Hematopoietic multipotent progenitor cell treated with erythropoietin and hydrocortisone succinate and interleukin-3 and kit ligand, for 15 days (in vitro differentiated cells): ENCODE results near the gene AP2S1.
"Not testable (repeated sequence)": the region's sequence is repeated elsewhere in the genome, so short reads cannot be mapped to it uniquely, and the experiment has no call there.

Experiments used
- DNase-seq: peaks from one replicate; pipeline ENCODE4 v3.0.0-alpha.2; 2015; ENCODE audit warnings: low spot score

AP2S1 gene

DNA sequence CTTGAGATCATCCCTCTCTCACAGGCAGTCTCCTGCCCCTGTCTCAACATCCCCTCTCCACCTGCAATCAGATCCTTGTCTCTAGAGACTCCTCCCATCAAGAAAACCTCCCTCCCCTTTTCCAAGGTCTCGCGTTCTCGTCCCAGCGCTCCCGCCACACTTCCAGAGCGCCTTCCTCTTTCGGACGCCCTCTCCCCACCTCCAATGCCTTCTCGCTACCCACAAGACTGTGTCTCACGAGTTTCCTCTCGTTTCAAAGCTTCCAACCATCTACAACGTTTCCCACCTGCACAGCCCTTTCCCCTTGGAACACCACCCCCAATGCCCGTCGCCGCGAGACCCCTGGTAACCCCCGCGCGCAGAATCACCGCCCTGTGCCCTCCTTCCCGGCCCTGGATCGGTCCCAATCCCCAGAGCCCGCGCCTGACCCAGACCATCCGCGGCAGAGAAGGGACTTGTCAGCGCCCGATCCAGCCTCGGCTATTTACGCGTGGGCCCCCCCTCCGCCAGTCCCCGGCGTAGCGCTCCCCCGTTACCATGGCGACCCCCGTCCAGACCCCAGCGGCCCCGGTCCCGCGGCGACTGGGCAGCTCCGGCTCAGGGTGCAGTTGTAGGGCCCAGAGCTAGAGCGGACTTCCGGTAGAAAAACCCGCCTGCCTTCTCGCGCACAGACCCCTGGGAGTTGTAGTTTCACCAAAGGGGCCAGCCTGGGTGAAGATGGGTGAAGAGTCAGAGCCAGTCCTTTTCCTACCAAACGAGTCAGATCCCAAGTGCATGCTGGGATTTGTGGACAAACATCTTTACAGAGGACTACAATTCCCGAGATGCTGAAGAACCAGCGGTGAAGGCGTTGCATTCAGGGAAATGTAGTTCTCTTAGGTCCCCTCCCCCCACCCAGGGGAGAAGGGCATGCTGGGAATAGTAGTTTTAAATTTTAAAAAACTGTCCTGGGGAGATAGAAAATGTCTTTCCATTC lies at the start of gene AP2S1:
AP2S1 (minus strand) TSS at position 619 of the 976 bp plus-strand sequence; CDS start at position 539, 80 bp downstream.
- DNase-seq, result peak; percentile 94

DNA sequence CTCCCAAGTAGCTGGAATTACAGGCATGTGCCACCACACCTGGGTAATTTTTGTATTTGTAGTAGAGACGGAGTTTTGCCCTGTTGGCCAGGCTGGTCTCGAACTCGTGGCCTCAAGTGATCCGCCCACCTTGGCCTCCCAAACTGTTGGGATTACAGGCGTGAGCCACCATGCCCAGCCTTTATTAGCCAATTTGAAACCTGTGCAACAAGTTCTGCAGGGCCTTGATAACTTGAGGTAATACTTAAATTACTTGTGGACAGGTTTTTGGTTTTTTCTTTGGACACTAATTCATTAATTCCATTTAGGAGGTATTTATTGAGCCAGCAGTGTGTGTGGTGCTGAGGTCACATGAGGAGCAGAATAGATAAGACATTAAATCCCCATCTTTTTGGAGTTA lies 49.7 kb upstream of the AP2S1 start:
- DNase-seq, result no peak

DNA sequence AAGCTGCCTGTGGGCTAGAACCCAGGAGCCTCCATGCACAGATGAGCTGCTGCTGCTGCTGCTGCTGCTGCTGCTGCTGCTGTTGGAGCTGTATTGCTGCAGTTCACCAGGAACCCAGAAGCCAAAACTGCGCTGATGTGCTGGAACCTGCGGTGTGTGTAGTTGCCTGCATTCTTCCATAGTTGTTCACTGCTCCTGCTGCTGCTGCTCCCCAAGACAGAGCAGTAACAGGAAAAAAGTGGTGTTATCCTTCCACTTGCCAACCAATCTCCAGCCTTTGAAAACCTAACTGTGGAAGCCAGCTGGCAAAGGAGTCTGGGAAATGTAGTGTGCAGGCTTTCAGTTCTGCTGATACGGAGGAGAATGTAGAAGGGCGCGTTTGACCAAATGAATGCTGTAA lies 48.1 kb upstream of the AP2S1 start:
- no peak for DNase-seq

- DNase-seq, result no peak
Measured at GRCh38 chr19:46896076-46896794, 45.6 kb upstream of the AP2S1 start.

DNA sequence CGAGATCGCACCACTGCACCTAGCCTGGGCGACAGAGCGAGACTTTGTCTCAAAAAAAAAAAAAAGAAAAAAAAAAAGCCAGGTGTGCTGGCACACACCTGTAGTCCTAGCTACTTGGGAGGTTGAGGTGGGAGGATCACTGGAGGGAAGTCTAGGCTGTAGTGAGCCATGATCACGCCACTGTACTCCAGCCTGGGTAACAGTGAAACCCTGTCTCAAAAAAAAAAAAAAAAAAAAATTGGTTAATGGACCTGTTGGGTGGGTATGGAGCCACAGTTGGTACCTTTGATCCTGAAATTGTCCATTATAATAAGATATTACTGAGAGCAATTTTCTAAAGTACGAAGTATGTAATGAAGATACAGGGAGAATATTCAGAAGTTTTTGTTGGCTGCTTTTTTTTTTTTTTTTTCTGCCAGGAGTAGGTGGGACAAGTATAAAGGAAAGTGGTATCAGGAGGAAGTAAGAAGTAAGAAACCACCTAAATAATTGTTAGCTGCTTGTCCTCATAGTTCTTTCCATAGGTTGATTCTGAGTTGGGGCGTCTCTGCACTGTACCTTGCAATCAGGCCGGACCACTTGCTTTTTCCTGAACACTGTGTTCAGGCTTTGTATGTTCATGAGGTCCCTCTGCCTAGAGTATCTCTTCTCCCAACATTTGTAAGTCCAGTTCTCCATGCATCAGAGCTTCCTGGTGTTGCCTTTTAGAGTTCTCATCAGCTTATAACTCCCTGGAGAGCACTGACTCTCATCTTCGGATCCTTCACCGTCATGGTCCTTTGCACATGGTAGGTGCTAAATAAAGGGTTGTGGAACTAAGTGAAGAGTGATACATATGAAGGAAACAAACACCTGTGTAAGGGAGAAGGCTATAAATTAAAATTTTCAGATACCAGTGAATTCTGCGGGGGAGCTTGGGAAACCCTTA lies 41.9 kb upstream of the AP2S1 start:
- no peak for DNase-seq

- DNase-seq, result no peak
Measured at GRCh38 chr19:46890423-46891170, 40.0 kb upstream of the AP2S1 start.

- DNase-seq, result no peak
Measured at GRCh38 chr19:46887240-46887782, 36.7 kb upstream of the AP2S1 start.

- DNase-seq, result no peak
Measured at GRCh38 chr19:46886546-46887239, 36.0 kb upstream of the AP2S1 start.

- no peak for DNase-seq
Measured at GRCh38 chr19:46885411-46885810, 34.8 kb upstream of the AP2S1 start.

DNA sequence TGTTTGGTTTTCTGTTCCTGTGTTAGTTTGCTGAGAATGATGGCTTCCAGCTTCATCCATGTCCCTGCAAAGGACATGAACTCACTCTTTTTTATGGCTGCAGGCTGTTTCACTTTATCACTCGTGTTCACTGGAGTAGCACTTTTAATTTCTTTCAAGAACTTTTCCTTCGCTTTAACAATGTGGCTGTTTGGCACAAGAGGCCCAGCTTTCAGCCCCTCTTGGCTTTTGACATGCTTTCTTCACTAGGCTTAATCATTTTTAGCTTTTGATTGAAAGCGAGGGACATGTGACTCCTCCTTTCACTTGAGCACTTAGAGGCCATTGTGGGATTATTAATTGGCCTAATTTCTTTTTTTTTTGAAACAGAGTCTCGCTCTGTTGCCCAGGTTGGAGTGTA lies 32.1 kb upstream of the AP2S1 start:
- not testable (repeated sequence) for DNase-seq

- DNase-seq, result no peak
Measured at GRCh38 chr19:46882034-46882433, 31.4 kb upstream of the AP2S1 start.

- no peak for DNase-seq
Measured at GRCh38 chr19:46881092-46881491, 30.4 kb upstream of the AP2S1 start.

DNA sequence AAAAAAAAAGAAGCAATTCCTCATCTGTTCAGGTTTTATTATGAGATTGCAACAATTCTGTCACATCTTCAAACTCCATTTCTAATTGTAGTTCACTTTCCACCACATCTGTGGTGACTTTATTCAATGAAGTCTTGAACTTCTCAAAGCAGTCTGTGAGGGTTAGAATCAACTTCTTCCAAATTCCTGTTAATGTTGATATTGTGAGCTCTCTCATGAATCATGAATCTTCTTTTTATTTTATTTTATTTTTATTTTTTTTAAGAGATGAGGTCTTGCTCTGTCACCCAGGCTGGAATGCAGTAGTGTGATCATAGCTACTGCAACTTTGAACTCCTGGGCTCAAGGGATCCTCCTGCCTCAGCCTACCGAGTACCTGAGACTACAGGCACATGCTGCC lies 29.8 kb upstream of the AP2S1 start:
- DNase-seq, result no peak

- no peak for DNase-seq
Measured at GRCh38 chr19:46878613-46879375, 28.1 kb upstream of the AP2S1 start.

- DNase-seq, result no peak
Measured at GRCh38 chr19:46875657-46876056, 25.0 kb upstream of the AP2S1 start.

GRCh38 chr19:46875234-46875633 lies 24.6 kb upstream of the AP2S1 start:
- no peak for DNase-seq

DNA sequence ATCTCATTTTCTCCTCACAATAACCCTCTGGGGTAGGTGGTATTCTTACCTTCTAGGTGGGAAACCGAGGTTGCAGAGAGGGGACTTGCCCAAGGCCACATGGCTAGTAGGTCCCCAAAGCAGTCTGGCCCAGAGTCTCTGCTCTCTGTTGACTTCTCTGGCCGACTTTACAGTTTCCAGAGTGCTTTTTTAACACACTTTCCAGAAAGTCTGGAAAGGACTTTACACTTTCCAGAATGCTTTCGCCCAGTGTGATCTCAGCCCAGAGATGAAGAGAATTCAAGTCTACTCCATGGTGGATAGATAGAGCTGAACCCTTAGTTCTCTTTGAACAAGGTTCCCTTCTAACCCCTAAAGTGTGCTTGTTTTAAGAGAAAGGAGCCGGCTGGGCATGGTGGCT lies 22.3 kb upstream of the AP2S1 start:
- DNase-seq, result no peak

- DNase-seq, result not testable (repeated sequence)
Measured at GRCh38 chr19:46871173-46871572, 20.5 kb upstream of the AP2S1 start.

DNA sequence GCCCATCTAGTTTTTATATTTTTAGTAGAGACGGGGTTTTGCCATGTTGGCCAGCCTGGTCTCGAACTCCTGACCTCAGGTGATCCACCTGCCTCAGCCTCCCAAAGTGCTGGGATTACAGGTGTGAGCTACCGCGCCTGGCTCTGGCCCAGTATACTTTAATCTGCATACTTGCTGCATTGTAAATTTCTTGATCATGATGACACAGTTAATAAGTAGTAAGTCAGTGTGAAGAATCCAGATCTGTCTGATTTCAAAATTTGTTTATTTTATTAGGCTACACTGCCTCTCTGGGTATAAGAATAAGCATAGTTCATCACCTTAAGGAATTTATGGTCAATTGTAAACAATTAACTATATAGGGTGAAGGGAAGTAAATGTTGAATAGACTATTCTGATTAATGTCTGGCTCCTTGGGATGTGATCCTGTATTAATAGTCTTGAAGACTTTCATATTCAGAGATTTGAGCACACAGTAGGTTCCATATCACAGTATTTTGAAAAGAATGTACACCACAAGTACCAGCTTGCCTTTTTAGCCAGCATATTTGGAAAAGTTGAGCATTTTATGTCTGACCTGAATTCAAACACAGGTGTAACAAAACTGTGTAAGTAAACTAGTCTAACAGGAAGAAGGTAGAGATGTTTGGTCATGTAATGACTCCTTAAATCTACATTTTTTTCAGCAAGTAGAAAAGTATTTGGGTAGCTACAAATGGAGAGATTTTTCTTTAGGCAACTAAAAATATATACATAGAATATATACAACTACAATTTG lies 17.6 kb upstream of the AP2S1 start:
- DNase-seq, result no peak
